Thyroid gland (tissue), 4 donors: ENCODE results near the gene CCDC60.

ENCODE experiments used
- CTCF ChIP-seq, 6 experiments: fragments of 200-600 bp in 3 of 6; fragments of 450-650 bp in 3 of 6; sonication (generic) in 3 of 6; IDR thresholded peaks; one replicate each; pipeline ENCODE4 v1.5.1; 2016 to 2019; ENCODE audit warnings: antibody characterized with exemption in 6 of 6, mild to moderate bottlenecking in 2 of 6, inconsistent platforms in 1 of 6, moderate library complexity in 1 of 6
- POLR2A ChIP-seq, 2 donors: fragments of 450-650 bp; IDR thresholded peaks; one replicate each; pipeline ENCODE4 v1.6.1; 2017; ENCODE audit warnings: antibody characterized with exemption in 2 of 2, mild to moderate bottlenecking in 2 of 2, moderate library complexity in 1 of 2

- no peak for TF ChIP-seq CTCF (IDR thresholded peaks at IDR 0.05)
- TF ChIP-seq POLR2A (IDR thresholded peaks at IDR 0.05) = no peak
These were observed 126.3 kb downstream of the CCDC60 start for GRCh38 chr12:119460876-119461275.
